Lung microvascular endothelial cell (primary cell): ENCODE results near the gene FHIP2A. TPM values are rescaled to one million over a fixed set of nuclear protein-coding genes. Genes with fewer than 3 reads are reported as not detected.
A peak's percentile ranks its signal among the peaks of the same experiment; 100 is the strongest.
"Not testable (repeated sequence)": the region's sequence is repeated elsewhere in the genome, so short reads cannot be mapped to it uniquely, and the experiment has no call there.

Experiments
- DNase-seq, 2 donors: peaks; one replicate each; pipeline versions ENCODE4 v3.0.0 to v3.0.0-alpha.2; 2010; ENCODE audit warnings: low read depth in 2 of 2
- total RNA-seq: library from RNA; depleted of rRNA; stranded (reverse); fragments of >200 nt; gene quantifications from 2 replicates; pipeline ENCODE4 v1.2.1, GENCODE V29; 2014

FHIP2A gene
- total RNA-seq, 1 donor from 2014 or later: 24.2 TPM

DNA sequence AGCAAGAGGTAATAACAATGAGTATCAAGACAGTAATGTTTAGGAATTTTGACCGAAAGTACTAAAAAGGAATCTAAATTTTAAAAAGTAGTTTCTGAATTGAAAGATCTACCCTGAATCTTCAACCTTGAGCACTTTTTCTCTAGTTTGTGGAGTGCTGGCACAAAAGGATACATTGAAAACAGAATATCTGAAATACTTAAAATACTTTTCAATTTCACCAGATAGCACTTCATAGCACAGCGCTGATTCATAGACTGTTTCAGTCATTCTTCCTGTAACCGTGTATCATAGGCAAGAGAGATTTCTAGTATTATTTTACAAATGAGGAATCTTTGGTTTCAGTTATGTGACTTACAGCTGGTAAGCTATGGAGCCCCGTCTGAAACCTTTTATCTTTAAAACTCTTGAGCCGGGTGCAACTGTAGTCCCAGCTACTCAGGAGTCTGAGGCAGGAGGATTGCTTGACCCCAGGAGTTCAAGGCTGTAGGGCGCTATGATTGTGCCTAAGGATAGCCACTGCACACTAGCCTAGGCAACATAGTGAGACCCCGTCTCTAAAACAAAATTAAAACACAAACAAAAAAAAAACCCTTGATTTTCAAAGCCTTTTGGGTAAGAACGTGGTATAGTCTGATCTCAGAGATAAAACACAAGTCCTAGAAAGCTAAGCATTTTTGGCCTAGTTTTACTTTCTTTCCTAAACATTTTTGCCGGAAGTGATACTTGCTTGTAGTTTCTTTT is 35.1 kb downstream of the FHIP2A start:
- peak; percentile 75 to 80 for DNase-seq

- not testable (repeated sequence) for DNase-seq
Measured at GRCh38 chr10:114857288-114857565, 35.6 kb downstream of the FHIP2A start.

GRCh38 chr10:114857922-114858629 is 36.5 kb downstream of the FHIP2A start:
- peak in 1 of 2 donors; percentile 39 for DNase-seq

DNA sequence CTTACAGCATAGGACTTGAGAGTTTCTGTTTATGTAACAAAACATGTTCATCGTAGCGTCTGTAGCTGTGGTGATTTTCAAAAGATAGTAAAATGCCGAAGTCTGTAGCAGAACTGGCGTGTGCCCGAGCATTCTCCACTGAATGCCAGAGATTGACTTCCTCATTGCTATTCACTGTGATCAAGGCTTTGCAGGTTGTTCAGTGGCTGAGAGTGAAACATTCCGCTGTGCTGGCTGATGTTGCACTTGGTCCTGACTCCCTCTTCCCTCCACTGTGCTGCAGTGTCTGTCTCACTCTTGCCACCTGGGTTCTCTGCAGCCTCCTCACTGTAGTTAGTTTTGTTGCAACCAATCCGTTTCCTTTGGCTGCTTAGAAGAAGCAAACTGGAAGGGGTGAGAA is 37.6 kb downstream of the FHIP2A start:
- no peak for DNase-seq

- DNase-seq: no peak
Measured at GRCh38 chr10:114862456-114862855, 40.9 kb downstream of the FHIP2A start.

- DNase-seq: no peak
Measured at GRCh38 chr10:114867365-114867764, 45.8 kb downstream of the FHIP2A start.

DNA sequence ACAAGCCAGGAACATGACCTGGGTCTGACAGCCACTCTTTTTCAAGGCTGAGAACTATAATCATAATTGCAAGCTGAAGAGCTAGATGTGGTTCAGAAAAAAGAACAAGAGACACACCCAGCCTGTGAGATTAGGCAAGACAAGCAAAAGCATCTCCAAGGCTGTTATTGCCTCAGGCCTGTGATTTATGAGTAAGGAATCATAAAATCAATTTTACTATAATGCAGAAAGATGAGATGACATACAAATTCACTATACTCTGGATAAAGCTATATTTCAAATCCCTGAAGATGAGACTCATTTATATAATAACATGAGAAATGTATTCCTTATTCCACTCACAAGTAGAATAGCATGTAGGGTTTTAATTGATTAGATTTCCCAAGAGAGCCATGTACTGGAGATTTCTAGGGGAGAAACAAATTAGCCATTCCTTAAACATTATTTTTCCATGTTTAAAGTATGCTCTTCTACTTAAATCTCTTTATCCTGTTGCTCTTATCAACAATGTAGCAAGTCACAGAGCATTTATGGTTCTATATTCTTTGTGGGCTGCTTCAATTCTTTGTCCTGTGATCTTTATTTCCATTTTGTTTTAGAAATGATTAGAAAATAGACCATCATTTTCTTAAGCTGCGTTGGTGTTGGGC is 47.4 kb downstream of the FHIP2A start:
- no peak for DNase-seq

DNA sequence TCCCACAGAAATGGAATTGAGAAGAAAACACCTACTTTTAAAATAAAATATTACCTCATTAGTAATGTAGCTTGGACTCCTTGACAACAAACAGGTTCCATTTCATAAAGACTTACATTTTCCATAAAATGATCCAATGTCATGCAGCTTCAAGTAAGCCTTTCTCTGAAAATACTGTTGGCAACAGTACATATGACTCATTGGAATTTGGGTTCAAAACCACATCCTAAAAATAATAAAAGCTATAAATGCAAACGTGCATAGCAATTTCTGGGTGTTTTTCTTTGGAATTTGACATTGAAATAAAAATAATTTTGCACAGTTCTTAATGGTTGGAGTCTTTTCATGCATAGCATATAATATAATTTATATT is 47.9 kb downstream of the FHIP2A start:
- peak; percentile 86 to 93 for DNase-seq

DNA sequence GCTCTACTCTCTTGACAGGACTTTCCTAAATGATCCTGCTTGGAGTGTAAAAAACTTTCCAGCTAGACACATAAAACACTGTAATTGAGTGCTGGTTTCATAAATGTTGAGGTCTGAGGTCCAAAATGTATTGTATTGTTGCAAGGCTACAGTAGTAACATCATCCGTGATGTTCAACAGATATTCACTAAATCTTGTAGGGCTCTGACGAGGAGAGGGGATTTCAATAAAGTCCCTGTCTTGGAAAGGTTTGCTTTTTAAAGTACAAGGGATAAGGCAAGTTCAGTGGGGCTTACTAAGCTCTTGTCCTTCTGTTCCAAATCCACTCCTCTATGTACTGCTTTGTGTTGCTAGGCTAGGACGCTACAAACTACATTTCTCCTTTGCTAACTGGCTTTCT is 48.9 kb downstream of the FHIP2A start:
- no peak for DNase-seq

GRCh38 chr10:114871379-114871778 is 49.8 kb downstream of the FHIP2A start:
- no peak for DNase-seq

Other genes starting within 250 kb of the FHIP2A start
- 34.3 and 38.6 TPM in 2 replicates for gene ABLIM1, start 163.5 kb upstream of the FHIP2A start, total RNA-seq
- gene TRUB1, start 116.4 kb downstream of the FHIP2A start, total RNA-seq: 13.1 and 18.1 TPM in 2 replicates